Measurements from ENCODE around the gene GALNT5.
"Not testable (repeated sequence)": the region's sequence is repeated elsewhere in the genome, so short reads cannot be mapped to it uniquely, and the experiment has no call there.

GALNT5 gene

GRCh38 chr2:157246765-157247407 lies 10.6 kb upstream of the GALNT5 start:
- no peak for DNase-seq (ENCODE audit: low spot score)

- no peak for DNase-seq (ENCODE audit: low spot score)
Observed at GRCh38 chr2:157250836-157251235, 6.7 kb upstream of the GALNT5 start.

- no peak for DNase-seq (ENCODE audit: low spot score)
Observed at GRCh38 chr2:157251932-157252331, 5.6 kb upstream of the GALNT5 start.

GRCh38 chr2:157252529-157252928 lies 5.0 kb upstream of the GALNT5 start:
- no peak for DNase-seq (ENCODE audit: low spot score)

DNA sequence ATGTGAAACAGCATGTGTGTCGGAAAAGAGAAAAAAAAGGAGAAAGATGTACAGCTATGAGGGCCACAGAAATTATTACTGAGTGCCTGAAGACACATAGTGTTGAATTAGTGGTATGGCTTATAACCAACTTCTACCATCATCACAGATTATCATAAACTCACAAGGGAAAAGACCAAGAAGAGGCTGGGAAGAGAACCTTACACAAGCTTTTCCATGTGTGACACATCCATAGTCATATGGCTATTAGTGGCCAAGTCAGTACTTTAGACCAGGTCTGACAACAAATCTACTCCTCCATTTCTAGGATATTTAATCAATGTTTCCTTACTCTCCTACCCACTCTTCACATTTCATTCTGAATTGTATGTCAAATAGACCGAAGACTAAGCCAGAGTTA lies 3.5 kb upstream of the GALNT5 start:
- DNase-seq (ENCODE audit: low spot score) = no peak

GRCh38 chr2:157255746-157256145 lies 1.8 kb upstream of the GALNT5 start:
- DNase-seq (ENCODE audit: low spot score) = no peak

DNA sequence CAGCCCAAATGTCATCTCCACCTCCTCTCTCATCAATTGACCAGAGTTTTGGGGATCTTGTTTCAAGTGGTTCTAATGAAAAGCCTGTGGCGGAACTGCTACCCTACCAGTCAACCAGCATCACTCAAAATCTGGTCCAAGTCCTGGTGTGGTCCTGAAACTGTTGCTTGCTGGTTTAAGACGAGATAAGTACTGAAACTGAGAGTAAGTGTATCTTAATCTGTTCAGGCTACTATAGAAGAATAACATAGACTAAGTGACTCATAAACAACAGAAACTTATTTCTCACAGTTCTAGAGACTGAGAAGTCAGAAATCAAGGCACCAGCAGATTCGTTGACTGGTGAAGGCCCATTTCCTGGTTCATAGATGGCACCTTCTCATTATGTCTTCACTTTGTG lies 879 bp upstream of the GALNT5 start:
- no peak for DNase-seq (ENCODE audit: low spot score)

DNA sequence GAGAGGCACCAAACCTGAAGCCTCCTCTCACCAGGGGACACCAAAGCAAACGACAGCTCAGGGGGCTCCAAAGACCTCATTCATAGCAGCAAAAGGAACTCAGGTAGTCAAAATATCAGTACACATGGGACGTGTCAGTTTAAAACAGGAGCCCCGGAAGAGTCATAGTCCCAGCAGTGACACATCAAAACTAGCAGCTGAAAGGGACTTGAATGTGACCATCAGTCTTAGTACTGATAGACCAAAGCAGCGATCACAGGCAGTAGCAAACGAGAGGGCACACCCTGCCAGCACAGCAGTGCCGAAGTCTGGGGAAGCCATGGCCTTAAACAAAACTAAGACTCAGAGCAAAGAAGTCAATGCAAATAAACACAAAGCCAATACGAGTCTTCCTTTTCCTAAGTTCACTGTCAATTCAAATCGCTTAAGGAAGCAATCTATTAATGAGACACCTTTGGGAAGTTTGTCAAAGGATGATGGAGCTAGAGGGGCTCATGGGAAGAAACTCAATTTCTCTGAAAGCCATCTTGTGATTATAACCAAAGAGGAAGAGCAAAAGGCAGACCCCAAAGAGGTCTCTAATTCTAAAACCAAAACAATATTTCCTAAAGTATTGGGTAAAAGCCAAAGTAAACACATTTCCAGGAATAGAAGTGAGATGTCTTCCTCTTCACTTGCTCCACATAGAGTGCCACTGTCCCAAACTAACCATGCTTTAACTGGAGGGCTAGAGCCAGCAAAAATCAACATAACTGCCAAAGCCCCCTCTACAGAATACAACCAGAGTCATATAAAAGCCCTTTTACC lies 1.2 kb downstream of the GALNT5 start:
- no peak for DNase-seq (ENCODE audit: low spot score)

GRCh38 chr2:157259386-157259785 lies 1.9 kb downstream of the GALNT5 start:
- DNase-seq (ENCODE audit: low spot score) = no peak

GRCh38 chr2:157259960-157260359 lies 2.5 kb downstream of the GALNT5 start:
- DNase-seq (ENCODE audit: low spot score) = no peak

DNA sequence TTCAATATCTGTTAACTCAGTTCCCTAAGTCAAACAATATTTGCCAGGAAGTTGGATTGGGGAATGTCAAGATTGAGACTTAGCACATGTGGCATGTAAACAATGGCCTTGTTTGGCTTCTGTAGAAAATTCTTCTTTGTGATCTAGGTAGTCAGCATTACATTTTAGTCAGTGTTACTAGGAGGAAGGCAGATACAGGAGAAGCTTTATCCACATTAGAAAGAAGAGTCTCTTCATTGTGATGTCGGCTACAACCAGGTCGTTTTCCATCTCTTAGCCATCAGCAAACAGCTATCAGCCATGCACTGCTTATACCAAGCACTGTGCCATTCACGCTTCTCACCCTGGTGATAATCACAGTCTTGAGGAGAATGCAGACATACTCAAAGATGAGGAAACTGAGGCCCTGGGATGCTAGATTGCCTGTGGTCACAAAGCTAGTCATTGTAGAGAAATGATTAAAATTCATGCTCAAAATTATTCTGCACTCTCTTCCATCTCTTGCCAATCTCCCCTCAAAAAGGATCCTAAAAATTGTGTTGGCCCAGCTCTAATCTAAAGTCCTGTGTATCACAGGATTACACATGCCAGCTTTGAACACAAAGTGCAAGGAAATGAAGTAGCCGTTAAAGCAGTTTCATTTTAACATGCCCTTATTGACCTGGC lies 3.2 kb downstream of the GALNT5 start:
- no peak for DNase-seq (ENCODE audit: low spot score)

- no peak for DNase-seq (ENCODE audit: low spot score)
Observed at GRCh38 chr2:157261199-157261782, 3.8 kb downstream of the GALNT5 start.

GRCh38 chr2:157262248-157262647 lies 4.7 kb downstream of the GALNT5 start:
- no peak for DNase-seq (ENCODE audit: low spot score)

DNA sequence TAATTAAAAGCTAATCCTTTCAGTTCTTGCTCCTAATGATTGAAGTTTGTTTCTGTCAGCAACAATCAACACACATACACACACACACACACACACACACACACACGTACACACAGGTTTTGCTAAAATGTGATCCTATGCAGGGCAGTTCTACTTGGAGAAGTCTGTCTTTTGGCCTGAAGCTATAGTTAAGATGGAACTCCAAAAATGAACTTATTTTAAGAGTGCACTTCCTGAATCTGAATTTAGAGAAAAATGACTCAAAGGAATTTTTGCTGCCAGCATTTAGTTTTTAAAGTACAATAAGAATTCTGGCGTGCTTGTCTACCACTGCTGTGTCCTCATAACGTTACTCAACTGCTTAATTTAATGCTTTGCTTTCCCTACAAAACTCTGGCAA lies 6.6 kb downstream of the GALNT5 start:
- DNase-seq (ENCODE audit: low spot score) = no peak

- DNase-seq (ENCODE audit: low spot score) = no peak
Observed at GRCh38 chr2:157265825-157266224, 8.3 kb downstream of the GALNT5 start.

DNA sequence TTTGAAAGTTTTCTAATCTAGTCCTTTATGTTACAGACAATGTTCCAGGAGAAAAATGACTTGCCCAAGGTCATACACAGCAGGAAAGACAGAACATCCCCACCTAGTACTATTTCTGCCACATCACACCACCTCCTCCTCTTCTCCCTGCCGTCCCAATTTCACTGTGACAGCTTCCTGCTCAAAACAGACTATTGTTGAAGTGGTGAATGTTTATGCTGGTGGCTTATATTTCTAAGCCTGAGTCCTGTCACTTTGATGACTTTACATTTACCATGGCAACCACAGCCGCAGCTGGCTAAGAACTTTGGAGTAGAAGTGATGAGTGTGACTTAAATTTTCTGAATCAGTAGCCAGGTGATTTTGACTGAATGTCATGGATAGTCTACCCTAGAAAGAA lies 10.0 kb downstream of the GALNT5 start:
- DNase-seq (ENCODE audit: low spot score) = no peak

DNA sequence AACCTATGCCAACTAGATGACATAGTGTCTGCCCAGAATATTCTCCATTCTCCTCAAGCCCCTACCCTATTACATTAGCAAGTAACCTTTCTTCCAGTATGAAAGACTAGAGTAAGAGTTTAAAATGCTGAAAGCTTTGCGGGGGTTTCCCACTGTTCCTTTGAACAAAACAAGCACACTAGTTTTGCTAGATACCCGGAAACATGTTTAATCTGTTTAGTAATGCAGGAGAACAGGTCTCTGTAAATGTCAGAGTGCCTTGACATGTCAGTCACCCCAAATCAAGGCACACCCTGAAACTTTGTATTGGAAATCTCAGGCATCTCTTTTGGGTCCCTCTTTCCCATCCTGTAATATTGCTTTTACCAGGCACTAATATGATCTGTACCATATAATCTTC lies 11.6 kb downstream of the GALNT5 start:
- no peak for DNase-seq (ENCODE audit: low spot score)

DNA sequence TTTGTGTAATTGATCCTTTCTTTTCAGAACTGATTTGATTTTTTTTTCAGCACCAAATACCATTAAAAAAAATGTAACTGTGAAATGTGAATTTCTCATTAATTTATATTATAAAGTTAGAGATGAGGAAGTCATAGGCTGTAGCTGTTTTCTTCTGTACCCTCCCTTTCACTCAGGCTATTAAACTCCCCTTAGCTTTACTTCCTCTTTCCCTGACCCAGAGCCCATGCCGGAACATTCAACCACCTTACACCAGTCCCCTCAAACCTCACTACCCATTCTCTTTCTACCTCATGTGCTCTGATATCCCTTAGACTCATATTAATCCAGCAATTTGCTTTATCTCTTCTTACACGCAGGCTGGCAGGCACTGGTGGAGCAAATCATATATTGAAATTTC lies 12.4 kb downstream of the GALNT5 start:
- DNase-seq (ENCODE audit: low spot score) = no peak

- DNase-seq (ENCODE audit: low spot score) = no peak
Observed at GRCh38 chr2:157271590-157272203, 14.2 kb downstream of the GALNT5 start.

DNA sequence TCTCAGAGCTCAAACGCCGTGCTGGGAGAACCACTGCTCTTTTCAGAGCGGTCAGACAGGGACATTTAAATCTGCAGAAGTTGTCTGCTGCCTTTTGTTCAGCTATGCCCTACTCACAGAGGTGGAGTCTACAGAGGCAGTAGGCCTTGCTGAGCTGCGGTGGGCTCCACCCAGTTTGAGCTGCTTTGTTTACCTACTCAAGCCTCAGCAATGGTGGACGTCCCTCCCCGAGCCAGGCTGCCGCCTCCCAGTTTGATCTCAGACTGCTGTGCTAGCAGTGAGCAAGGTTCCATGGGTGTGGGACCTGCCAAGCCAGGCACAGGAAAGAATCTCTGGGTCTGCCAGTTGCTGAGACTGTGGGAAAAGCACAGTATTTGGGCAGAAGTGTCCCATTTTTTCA lies 21.8 kb downstream of the GALNT5 start:
- DNase-seq (ENCODE audit: low spot score) = not testable (repeated sequence)

DNA sequence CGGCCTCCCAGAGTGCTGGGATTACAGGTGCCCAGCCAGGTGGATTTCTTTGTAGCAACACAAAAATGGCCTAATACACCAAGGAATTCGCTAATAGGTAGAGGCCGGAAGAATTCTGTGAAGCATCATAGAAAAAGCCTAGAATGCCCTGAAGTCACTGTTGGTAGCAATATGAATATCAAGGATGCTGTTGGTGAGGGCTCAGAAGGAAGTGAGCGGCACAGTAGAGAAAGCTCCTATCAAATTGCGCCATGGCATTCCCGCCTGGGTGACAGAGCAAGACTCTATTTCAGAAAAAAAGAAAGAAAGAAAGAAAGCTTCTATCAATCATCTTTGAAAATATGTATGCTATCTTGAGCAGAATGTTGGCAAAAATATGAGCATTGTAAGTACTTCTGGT lies 23.8 kb downstream of the GALNT5 start:
- DNase-seq (ENCODE audit: low spot score) = no peak

DNA sequence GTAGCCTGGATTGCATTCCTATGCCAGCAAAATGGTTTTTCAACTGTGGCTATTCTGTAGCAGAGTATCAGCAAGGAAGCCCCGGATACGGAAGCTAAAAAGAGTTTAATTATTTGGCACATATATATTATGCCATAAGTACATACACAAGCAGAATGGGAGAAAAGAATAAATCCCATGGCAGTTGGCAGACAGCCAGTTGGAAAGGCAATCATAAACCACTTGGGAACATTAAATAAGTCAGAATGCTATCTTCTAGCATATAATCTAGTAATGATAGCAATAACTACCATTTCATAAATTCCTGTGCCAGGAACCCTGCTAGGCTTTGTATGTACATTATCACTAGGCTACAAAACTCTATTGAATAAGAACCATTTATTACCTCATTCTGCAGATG lies 26.0 kb downstream of the GALNT5 start:
- no peak for DNase-seq (ENCODE audit: low spot score)
